ENCODE measurements around the gene CFAP97D1.

DNA sequence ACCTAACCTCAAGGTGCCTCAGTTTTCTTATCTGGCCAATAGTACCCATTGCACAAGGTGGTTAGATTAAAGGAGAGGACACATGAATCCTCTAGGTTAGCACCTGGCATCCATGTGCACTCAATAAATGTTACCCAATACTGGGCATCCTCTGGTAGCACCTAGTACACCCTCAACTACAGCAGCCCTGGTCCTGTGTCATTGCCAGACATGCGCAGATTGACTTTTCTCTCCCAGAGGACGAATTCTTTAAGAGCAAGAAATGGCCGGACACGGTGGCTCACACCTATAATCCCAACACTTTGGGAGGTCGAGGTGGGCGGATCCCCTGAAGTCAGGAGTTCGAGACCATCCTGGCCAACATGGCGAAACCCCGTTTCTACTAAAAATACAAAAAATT is 8.8 kb upstream of the CFAP97D1 start:
- TF ChIP-seq POLR2AphosphoS5 (IDR thresholded peaks at IDR 0.05; ENCODE audit: low read depth): no peak
- TF ChIP-seq, protein P1, sequence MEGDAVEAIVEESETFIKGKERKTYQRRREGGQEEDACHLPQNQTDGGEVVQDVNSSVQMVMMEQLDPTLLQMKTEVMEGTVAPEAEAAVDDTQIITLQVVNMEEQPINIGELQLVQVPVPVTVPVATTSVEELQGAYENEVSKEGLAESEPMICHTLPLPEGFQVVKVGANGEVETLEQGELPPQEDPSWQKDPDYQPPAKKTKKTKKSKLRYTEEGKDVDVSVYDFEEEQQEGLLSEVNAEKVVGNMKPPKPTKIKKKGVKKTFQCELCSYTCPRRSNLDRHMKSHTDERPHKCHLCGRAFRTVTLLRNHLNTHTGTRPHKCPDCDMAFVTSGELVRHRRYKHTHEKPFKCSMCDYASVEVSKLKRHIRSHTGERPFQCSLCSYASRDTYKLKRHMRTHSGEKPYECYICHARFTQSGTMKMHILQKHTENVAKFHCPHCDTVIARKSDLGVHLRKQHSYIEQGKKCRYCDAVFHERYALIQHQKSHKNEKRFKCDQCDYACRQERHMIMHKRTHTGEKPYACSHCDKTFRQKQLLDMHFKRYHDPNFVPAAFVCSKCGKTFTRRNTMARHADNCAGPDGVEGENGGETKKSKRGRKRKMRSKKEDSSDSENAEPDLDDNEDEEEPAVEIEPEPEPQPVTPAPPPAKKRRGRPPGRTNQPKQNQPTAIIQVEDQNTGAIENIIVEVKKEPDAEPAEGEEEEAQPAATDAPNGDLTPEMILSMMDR (IDR thresholded peaks at IDR 0.05; ENCODE audit: insufficient read depth, low read length): no peak
- TF ChIP-seq, protein P2, sequence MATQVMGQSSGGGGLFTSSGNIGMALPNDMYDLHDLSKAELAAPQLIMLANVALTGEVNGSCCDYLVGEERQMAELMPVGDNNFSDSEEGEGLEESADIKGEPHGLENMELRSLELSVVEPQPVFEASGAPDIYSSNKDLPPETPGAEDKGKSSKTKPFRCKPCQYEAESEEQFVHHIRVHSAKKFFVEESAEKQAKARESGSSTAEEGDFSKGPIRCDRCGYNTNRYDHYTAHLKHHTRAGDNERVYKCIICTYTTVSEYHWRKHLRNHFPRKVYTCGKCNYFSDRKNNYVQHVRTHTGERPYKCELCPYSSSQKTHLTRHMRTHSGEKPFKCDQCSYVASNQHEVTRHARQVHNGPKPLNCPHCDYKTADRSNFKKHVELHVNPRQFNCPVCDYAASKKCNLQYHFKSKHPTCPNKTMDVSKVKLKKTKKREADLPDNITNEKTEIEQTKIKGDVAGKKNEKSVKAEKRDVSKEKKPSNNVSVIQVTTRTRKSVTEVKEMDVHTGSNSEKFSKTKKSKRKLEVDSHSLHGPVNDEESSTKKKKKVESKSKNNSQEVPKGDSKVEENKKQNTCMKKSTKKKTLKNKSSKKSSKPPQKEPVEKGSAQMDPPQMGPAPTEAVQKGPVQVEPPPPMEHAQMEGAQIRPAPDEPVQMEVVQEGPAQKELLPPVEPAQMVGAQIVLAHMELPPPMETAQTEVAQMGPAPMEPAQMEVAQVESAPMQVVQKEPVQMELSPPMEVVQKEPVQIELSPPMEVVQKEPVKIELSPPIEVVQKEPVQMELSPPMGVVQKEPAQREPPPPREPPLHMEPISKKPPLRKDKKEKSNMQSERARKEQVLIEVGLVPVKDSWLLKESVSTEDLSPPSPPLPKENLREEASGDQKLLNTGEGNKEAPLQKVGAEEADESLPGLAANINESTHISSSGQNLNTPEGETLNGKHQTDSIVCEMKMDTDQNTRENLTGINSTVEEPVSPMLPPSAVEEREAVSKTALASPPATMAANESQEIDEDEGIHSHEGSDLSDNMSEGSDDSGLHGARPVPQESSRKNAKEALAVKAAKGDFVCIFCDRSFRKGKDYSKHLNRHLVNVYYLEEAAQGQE (IDR thresholded peaks at IDR 0.05; ENCODE audit: insufficient replicate concordance, low read depth): no peak

Data from HL-60 (cell line).